Measurements from ENCODE around the gene OR2V2. TPM values are rescaled to one million over a fixed set of nuclear protein-coding genes. Genes with fewer than 3 reads are reported as not detected.
"Not testable (repeated sequence)": the region's sequence is repeated elsewhere in the genome, so short reads cannot be mapped to it uniquely, and the experiment has no call there.

Gene OR2V2
- total RNA-seq, 6 donors from 2014 or later = 1.6 TPM; not detected in 5

GRCh38 chr5:181171782-181172181, 24.4 kb downstream of the OR2V2 start:
- Histone ChIP-seq H3K27ac (no peak overlapping the region), H3K4me3 (no peak overlapping the region), H3K4me1 (peaks cover 0 to 22% (median 12%) of the 10 kb centered on the region in 4 donors), H3K36me3 (no peaks in the 10 kb centered on the region), H3K27me3 (peaks cover 1 to 31% (median 11%) of the 10 kb centered on the region in 4 donors), H3K9me3 (no peaks in the 10 kb centered on the region)
- ATAC-seq (ENCODE audit: low FRiP score in 2 of 2) = no peak
- 62 to 64% methylated on average over 3 of the region's 3 CpGs for WGBS, 2 donors
- TF ChIP-seq POLR2A (IDR thresholded peaks at IDR 0.05) (no peak), POLR2AphosphoS5 (IDR thresholded peaks at IDR 0.05) (no peak), CTCF (IDR thresholded peaks at IDR 0.05) (no peak), EP300 (IDR thresholded peaks at IDR 0.05) (no peak)
- no peak for DNase-seq

DNA sequence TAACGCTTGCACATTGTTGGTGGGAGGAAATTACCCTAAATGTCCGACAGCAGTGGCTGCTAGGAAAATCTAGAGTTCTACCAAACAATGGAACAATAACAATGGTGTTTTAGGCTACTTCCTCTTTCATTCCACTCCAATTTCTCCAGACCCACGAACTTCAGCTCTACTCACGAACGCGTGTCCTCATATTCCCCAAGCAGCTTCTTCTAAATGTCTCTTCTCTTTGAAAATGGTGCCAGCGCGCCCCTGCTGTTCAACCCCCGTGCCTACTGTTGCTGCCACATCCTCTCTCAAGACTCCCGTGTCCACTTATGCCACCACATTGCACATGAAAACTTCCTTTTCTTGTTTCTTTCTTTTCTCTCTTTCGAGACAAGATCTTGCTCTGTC, 25.6 kb downstream of the OR2V2 start:
- Histone ChIP-seq H3K27me3 (peaks cover 1 to 31% (median 11%) of the 10 kb centered on the region in 4 donors), H3K4me3 (no peak overlapping the region), H3K36me3 (no peaks in the 10 kb centered on the region), H3K9me3 (no peaks in the 10 kb centered on the region), H3K27ac (no peak overlapping the region), H3K4me1 (peaks cover 0 to 22% (median 12%) of the 10 kb centered on the region in 4 donors)
- ATAC-seq (ENCODE audit: low FRiP score in 2 of 2) = no peak
- no peak for DNase-seq
- WGBS, 2 donors = 8% methylated on average over 11 of the region's 11 CpGs
- TF ChIP-seq POLR2AphosphoS5 (IDR thresholded peaks at IDR 0.05) (no peak), CTCF (IDR thresholded peaks at IDR 0.05) (peak in 2 of 6 experiments; percentile 35 to 36), EP300 (IDR thresholded peaks at IDR 0.05) (no peak)

DNA sequence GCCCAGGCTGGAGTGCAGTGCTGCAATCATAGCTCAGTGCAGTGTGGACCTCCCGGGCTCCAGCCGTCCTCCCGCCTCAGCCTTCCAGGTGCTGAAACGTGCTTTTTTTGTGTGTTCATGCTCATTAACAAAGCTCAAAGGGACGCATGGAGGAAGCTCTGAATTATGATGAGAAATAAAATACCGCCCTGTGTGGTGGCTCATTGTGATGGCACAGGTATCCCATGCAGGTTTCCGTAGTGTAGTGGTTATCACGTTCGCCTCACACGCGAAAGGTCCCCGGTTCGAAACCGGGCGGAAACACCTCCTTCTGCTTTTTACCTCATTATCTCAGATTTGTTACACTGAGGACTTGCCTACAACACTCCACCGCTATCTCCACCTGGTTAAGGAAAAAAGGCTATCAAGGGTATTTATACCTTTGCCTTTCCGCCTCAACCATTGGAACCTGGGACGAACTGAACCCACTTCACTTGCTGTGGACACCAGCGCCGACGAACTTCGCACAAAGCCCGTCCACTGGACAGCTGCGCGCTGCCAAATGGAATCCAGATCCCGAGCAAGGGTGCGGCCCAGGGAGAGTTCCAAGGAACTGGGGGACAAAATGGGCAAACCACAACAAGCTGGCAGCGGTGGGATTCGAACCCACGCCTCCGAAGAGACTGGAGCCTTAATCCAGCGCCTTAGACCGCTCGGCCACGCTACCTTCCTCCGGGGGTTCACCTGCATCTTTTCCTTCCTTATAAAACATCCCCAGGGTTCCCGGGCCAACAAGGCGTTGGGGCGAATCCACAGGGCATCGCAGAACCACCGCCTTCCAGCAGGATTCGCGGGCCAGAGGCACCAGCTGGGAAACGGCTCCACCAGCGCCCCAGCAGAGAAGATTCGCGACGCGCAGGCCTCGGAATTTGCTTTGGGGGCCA, 26.3 kb downstream of the OR2V2 start:
- WGBS, 2 donors = 7 to 10% methylated on average over 39 to 50 of the region's 50 CpGs

DNA sequence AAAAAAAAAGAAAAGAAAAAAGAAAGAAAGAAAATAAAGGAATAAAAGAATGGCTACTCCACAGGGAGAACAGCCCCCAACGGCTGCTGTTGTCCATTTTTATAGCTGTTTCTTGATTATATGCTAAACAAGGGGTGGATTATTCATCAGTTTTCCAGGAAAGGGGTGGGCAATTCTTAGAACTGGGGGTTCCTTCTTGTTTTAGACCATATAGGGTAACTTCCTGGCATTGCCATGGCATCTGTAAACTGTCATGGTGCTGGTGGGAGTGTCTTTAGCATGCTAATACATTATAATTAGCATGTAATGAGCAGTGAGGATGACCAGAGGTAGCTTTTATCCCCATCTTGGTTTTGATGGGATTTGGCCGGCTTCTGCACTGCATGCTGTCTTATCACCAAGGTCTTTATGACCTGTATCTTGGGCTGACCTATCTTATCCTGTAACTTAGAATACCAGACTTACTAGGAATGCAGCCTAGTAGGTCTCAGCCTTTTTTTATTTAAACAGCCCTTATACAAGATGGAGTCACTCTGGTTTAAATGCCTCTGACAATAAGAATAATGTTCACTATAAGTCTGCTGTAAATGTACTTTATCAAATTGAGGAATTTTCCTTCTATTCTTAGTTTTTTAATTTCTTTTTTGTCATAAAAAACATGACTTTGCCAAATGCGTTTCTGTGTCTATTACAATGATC, 29.0 kb downstream of the OR2V2 start:
- 72 to 77% methylated on average over 3 of the region's 3 CpGs for WGBS, 2 donors
- TF ChIP-seq CTCF (IDR thresholded peaks at IDR 0.05) = no peak
- TF ChIP-seq EP300 (IDR thresholded peaks at IDR 0.05) = no peak
- TF ChIP-seq POLR2AphosphoS5 (IDR thresholded peaks at IDR 0.05) = no peak
- no peak for TF ChIP-seq POLR2A (IDR thresholded peaks at IDR 0.05)
- peaks cover 0 to 10% (median 0%) of the 10 kb centered on the region in 4 donors for H3K27me3 ChIP-seq

More for the DNA sequence above, 26.3 kb downstream of the OR2V2 start:
- no peak for DNase-seq
- peaks cover 1 to 27% (median 11%) of the 10 kb centered on the region in 4 donors for H3K27me3 ChIP-seq
- H3K27ac ChIP-seq = no peak overlapping the region
- no peaks in the 10 kb centered on the region for H3K36me3 ChIP-seq
- no peak for ATAC-seq (ENCODE audit: low FRiP score in 2 of 2)
- H3K9me3 ChIP-seq = no peaks in the 10 kb centered on the region
- TF ChIP-seq EP300 (IDR thresholded peaks at IDR 0.05) (no peak), CTCF (IDR thresholded peaks at IDR 0.05) (no peak), POLR2A (IDR thresholded peaks at IDR 0.05) (no peak), POLR2AphosphoS5 (IDR thresholded peaks at IDR 0.05) (no peak)
- peaks cover 0 to 22% (median 12%) of the 10 kb centered on the region in 4 donors for H3K4me1 ChIP-seq
- H3K4me3 ChIP-seq = no peak overlapping the region

DNA sequence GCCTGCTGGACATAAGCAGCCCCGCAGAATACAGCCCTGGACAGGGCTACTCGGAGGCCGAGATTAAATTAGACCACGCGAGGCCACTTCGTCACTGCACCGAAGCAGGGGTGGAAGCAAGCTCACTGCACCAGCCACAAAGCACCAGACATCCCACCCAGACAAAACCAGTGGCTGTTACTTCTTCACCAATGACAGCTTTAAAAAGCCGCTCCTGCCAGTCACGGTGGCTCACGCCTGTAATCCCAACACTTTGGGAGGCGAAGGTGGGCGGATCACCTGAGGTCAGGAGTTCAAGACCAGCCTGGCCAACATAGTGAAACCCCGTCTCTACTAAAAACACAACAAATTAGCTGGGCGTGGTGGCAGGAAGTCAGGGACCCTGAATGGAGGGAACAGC, 30.2 kb downstream of the OR2V2 start:
- 73 to 75% methylated on average over 14 of the region's 14 CpGs for WGBS, 2 donors
- not testable (repeated sequence) for H3K27me3 ChIP-seq; ATAC-seq (ENCODE audit: low FRiP score in 2 of 2); H3K4me3 ChIP-seq; H3K9me3 ChIP-seq; DNase-seq; H3K36me3 ChIP-seq; H3K27ac ChIP-seq
- H3K4me1 ChIP-seq = peaks cover 0 to 20% (median 6%) of the 10 kb centered on the region in 4 donors

More for the DNA sequence above, 29.0 kb downstream of the OR2V2 start:
- H3K4me3 ChIP-seq = no peak overlapping the region
- peaks cover 0 to 12% (median 6%) of the 10 kb centered on the region in 4 donors for H3K4me1 ChIP-seq
- H3K9me3 ChIP-seq = no peaks in the 10 kb centered on the region
- H3K36me3 ChIP-seq = no peaks in the 10 kb centered on the region
- no peak overlapping the region for H3K27ac ChIP-seq
- ATAC-seq (ENCODE audit: low FRiP score in 2 of 2) = no peak
- no peak for DNase-seq
